ENCODE results near the gene CYB561. TPM values are rescaled to one million over a fixed set of nuclear protein-coding genes. Genes with fewer than 3 reads are reported as not detected.

CYB561 gene
- total RNA-seq, 5 donors from 2014 or later (not counting 1 experiment from before 2014, with no cell fraction given), result 15.5 to 64.1 (median 34.0) TPM

DNA sequence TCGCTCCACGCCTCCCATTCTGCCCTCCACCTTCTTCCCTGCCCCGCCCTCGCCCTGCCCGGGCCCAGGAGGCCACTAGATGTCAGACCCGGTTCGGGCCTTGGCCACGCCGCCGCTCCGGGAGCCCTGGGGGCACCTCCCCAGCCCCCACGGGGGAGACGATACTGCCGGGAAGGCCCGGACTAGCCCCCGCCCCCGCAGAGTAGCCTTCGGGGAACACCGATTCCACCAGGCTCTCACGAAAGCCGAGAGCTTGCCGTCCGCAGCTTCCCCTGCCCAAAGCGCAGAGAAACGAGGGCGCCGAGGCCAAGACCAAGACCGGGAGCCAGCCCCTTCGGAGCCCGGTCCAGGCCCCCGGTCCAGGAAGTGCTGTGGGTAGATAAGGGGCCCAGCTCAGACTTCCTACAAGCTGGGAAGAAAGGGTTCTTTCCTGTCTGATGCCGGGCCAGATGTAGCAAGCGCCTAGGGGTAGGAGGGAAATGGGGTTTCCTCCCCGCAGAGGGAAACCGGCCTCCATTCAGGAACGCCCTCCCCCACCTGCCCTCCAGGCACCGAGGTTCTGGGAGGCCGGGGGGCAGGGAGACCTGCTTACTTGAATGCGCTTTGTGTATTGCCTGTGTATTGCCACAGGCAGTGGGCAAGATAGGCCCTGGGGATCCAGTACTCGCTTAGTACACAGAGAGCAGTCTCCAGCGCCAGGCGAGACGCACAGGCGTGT, 806 bp upstream of the CYB561 start:
- H3K4me3 ChIP-seq (ENCODE audit: control insufficient read depth in 1 of 2, extremely low read depth in 1 of 2, low read length in 1 of 2), result peak overlapping the region; percentile 71 to 80
- ATAC-seq (replicated peaks in 1 of 4), result peak; percentile 7 to 27 (median 22)
- POLR2A ChIA-PET, result interaction anchor here (0.6 kb wide), 2 partner anchors 24 to 250 kb away, joined by 3 read pairs; no protein-coding TSS in a partner anchor

GRCh38 chr17:63445571-63445953, 544 bp downstream of the CYB561 start:
- WGBS (ENCODE audit: insufficient coverage), result 8% methylated on average over 23 of the region's 24 CpGs

More for the DNA sequence above, 806 bp upstream of the CYB561 start:
- H3K9me3 ChIP-seq, result no peaks in the 10 kb centered on the region
- DNase-seq, result peak in 27 of 35 experiments; percentile 10 to 61 (median 29)
- H3K27ac ChIP-seq (ENCODE audit: low read length), result peak overlapping the region; percentile 96
- peaks cover 2 to 17% of the 10 kb centered on the region in 2 experiments for H3K27me3 ChIP-seq (replicated peaks in 1 of 2; ENCODE audit: control insufficient read depth in 2 of 2, extremely low read depth in 1 of 2, insufficient read depth in 2 of 2, low read length in 1 of 2)
- H3K9me3 Mint-ChIP-seq, result no peaks in the 10 kb centered on the region
- H3K4me1 Mint-ChIP-seq, result peaks cover 26 to 47% (median 27%) of the 10 kb centered on the region in 3 donors
- no peaks in the 10 kb centered on the region for H3K36me3 Mint-ChIP-seq
- peak overlapping the region; percentile 80 to 89 for H3K27ac Mint-ChIP-seq
- peaks cover 12 to 42% of the 10 kb centered on the region in 2 experiments for H3K4me1 ChIP-seq (ENCODE audit: control insufficient read depth in 1 of 2, extremely low read depth in 1 of 2, insufficient read depth in 2 of 2, low read length in 2 of 2)
- no peaks in the 10 kb centered on the region for H3K36me3 ChIP-seq (ENCODE audit: control insufficient read depth in 2 of 2, extremely low read depth in 1 of 2, insufficient read depth in 1 of 2, low read length in 1 of 2)
- peak overlapping the region; percentile 70 to 77 (median 71) for H3K4me3 Mint-ChIP-seq
- peaks cover 0 to 4% of the 10 kb centered on the region in 2 donors for H3K27me3 Mint-ChIP-seq
- CTCF ChIA-PET, result interaction anchor here in 1 of 2 donors (1.0 kb wide), 1 partner anchor 164 kb away, joined by 3 read pairs; no protein-coding TSS in a partner anchor
- 11% methylated on average over 35 of the region's 44 CpGs for WGBS (ENCODE audit: insufficient coverage)

GRCh38 chr17:63445065-63445464, 1.0 kb downstream of the CYB561 start:
- H3K4me3 ChIP-seq (ENCODE audit: control insufficient read depth in 1 of 2, extremely low read depth in 1 of 2, low read length in 1 of 2), result peak overlapping the region in 1 of 2 donors; percentile 59
- Mint-ChIP-seq H3K9me3 (no peaks in the 10 kb centered on the region), H3K27ac (peak overlapping the region; percentile 92 to 95), H3K4me3 (peak overlapping the region; percentile 70 to 82 (median 76)), H3K36me3 (no peaks in the 10 kb centered on the region), H3K27me3 (no peaks in the 10 kb centered on the region), H3K4me1 (peaks cover 31 to 54% (median 33%) of the 10 kb centered on the region in 3 donors)
- no peaks in the 10 kb centered on the region for H3K36me3 ChIP-seq (ENCODE audit: control insufficient read depth in 2 of 2, extremely low read depth in 1 of 2, insufficient read depth in 1 of 2, low read length in 1 of 2)
- CTCF ChIA-PET, result interaction anchor here in 1 of 2 donors (0.5 to 2.5 kb wide), 9 partner anchors 8 to 476 kb away, joined by 3 to 13 read pairs (median 4); partner anchors contain the start of genes DDX42 and MAP3K3
- peak overlapping the region; percentile 89 for H3K27ac ChIP-seq (ENCODE audit: low read length)
- ATAC-seq (replicated peaks in 1 of 4) (no peak), DNase-seq (no peak)
- no CpG with 5 or more reads among the region's 7 CpGs for WGBS (ENCODE audit: insufficient coverage)
- peaks cover 2 to 8% of the 10 kb centered on the region in 2 experiments for H3K27me3 ChIP-seq (replicated peaks in 1 of 2; ENCODE audit: control insufficient read depth in 2 of 2, extremely low read depth in 1 of 2, insufficient read depth in 2 of 2, low read length in 1 of 2)
- POLR2A ChIA-PET, result interaction anchor here in 1 of 2 donors (0.6 kb wide), 1 partner anchor 12 kb away, joined by 4 read pairs; no protein-coding TSS in a partner anchor
- H3K9me3 ChIP-seq, result no peaks in the 10 kb centered on the region
- peaks cover 13 to 45% of the 10 kb centered on the region in 2 experiments for H3K4me1 ChIP-seq (ENCODE audit: control insufficient read depth in 1 of 2, extremely low read depth in 1 of 2, insufficient read depth in 2 of 2, low read length in 2 of 2)

More at GRCh38 chr17:63445571-63445953, 544 bp downstream of the CYB561 start:
- ATAC-seq (replicated peaks in 1 of 4), result peak; percentile 14 to 82 (median 22)
- peak overlapping the region; percentile 92 to 95 for H3K27ac Mint-ChIP-seq
- Histone ChIP-seq H3K4me1 (ENCODE audit: control insufficient read depth in 1 of 2, extremely low read depth in 1 of 2, insufficient read depth in 2 of 2, low read length in 2 of 2) (peaks cover 12 to 45% of the 10 kb centered on the region in 2 experiments), H3K9me3 (no peaks in the 10 kb centered on the region), H3K27ac (ENCODE audit: low read length) (peak overlapping the region; percentile 89), H3K36me3 (ENCODE audit: control insufficient read depth in 2 of 2, extremely low read depth in 1 of 2, insufficient read depth in 1 of 2, low read length in 1 of 2) (no peaks in the 10 kb centered on the region), H3K27me3 (replicated peaks in 1 of 2; ENCODE audit: control insufficient read depth in 2 of 2, extremely low read depth in 1 of 2, insufficient read depth in 2 of 2, low read length in 1 of 2) (peaks cover 2 to 13% of the 10 kb centered on the region in 2 experiments), H3K4me3 (ENCODE audit: control insufficient read depth in 1 of 2, extremely low read depth in 1 of 2, low read length in 1 of 2) (peak overlapping the region; percentile 38 to 59)
- POLR2A ChIA-PET, result interaction anchor here in 1 of 2 donors (0.6 kb wide), 1 partner anchor 12 kb away, joined by 4 read pairs; no protein-coding TSS in a partner anchor
- CTCF ChIA-PET, result interaction anchor here in 1 of 2 donors (0.5 to 2.5 kb wide), 8 partner anchors 9 to 476 kb away, joined by 3 to 13 read pairs (median 4); partner anchors contain the start of gene MAP3K3
- H3K4me3 Mint-ChIP-seq, result peak overlapping the region; percentile 70 to 82 (median 76)
- H3K4me1 Mint-ChIP-seq, result peaks cover 31 to 53% (median 31%) of the 10 kb centered on the region in 3 donors
- H3K9me3 Mint-ChIP-seq, result no peaks in the 10 kb centered on the region
- no peaks in the 10 kb centered on the region for H3K36me3 Mint-ChIP-seq
- no peaks in the 10 kb centered on the region for H3K27me3 Mint-ChIP-seq
- DNase-seq, result peak in 34 of 35 experiments; percentile 21 to 88 (median 67)

- no peaks in the 10 kb centered on the region for H3K36me3 Mint-ChIP-seq
- ChIA-PET POLR2A (no interaction called here), CTCF (interaction anchor here in 1 of 2 donors (0.7 to 2.5 kb wide), 4 partner anchors 9 to 330 kb away, joined by 4 to 13 read pairs (median 9); partner anchors contain the start of genes DDX42 and MAP3K3)
- H3K4me3 Mint-ChIP-seq, result peak overlapping the region; percentile 70 to 82 (median 76)
- no peaks in the 10 kb centered on the region for H3K9me3 Mint-ChIP-seq
- Histone ChIP-seq H3K27ac (ENCODE audit: low read length) (peak overlapping the region; percentile 89), H3K4me3 (ENCODE audit: control insufficient read depth in 1 of 2, extremely low read depth in 1 of 2, low read length in 1 of 2) (no peak overlapping the region), H3K9me3 (no peaks in the 10 kb centered on the region), H3K4me1 (ENCODE audit: control insufficient read depth in 1 of 2, extremely low read depth in 1 of 2, insufficient read depth in 2 of 2, low read length in 2 of 2) (peaks cover 15 to 51% of the 10 kb centered on the region in 2 experiments), H3K36me3 (ENCODE audit: control insufficient read depth in 2 of 2, extremely low read depth in 1 of 2, insufficient read depth in 1 of 2, low read length in 1 of 2) (no peaks in the 10 kb centered on the region), H3K27me3 (replicated peaks in 1 of 2; ENCODE audit: control insufficient read depth in 2 of 2, extremely low read depth in 1 of 2, insufficient read depth in 2 of 2, low read length in 1 of 2) (peaks cover 2 to 8% of the 10 kb centered on the region in 2 experiments)
- WGBS (ENCODE audit: insufficient coverage), result 57% methylated on average over 1 of the region's 3 CpGs
- DNase-seq (no peak), ATAC-seq (replicated peaks in 1 of 4) (no peak)
- H3K27me3 Mint-ChIP-seq, result no peaks in the 10 kb centered on the region
- peak overlapping the region; percentile 92 to 95 for H3K27ac Mint-ChIP-seq
- H3K4me1 Mint-ChIP-seq, result peaks cover 34 to 55% (median 39%) of the 10 kb centered on the region in 3 donors
Observed at GRCh38 chr17:63444457-63444856, 1.6 kb downstream of the CYB561 start.

DNA sequence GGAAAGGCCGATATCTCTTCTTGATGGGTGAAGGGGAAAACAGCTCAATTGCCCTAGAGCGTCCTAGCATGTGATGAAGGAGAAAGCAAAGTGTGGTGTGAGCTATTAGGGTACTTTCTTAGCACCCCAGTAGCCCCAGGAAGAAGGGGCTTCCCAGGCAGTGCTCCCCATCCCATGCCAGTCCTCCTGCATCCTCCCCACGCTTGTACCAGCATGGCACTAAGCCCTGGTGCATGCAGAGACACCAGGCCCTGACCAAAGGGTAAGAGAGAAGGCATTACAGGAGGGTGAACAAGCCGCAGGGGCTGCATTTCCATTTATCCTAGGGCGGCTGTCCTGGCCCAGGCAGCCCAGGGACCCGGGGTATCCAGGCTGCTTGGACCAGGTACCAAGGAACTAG, 3.1 kb downstream of the CYB561 start:
- H3K27ac ChIP-seq (ENCODE audit: low read length), result no peak overlapping the region
- Mint-ChIP-seq H3K4me1 (peaks cover 39 to 59% (median 45%) of the 10 kb centered on the region in 3 donors), H3K27me3 (no peaks in the 10 kb centered on the region), H3K9me3 (no peaks in the 10 kb centered on the region), H3K27ac (peak overlapping the region; percentile 87 to 95), H3K4me3 (no peak overlapping the region), H3K36me3 (no peaks in the 10 kb centered on the region)
- POLR2A ChIA-PET, result interaction anchor here in 1 of 2 donors (0.6 kb wide), 1 partner anchor 167 kb away, joined by 7 read pairs; no protein-coding TSS in a partner anchor
- H3K27me3 ChIP-seq (replicated peaks in 1 of 2; ENCODE audit: control insufficient read depth in 2 of 2, extremely low read depth in 1 of 2, insufficient read depth in 2 of 2, low read length in 1 of 2), result peaks cover 2 to 6% of the 10 kb centered on the region in 2 experiments
- H3K9me3 ChIP-seq, result no peaks in the 10 kb centered on the region
- H3K4me1 ChIP-seq (ENCODE audit: control insufficient read depth in 1 of 2, extremely low read depth in 1 of 2, insufficient read depth in 2 of 2, low read length in 2 of 2), result peaks cover 15 to 64% of the 10 kb centered on the region in 2 experiments
- ATAC-seq (replicated peaks in 1 of 4) (no peak), DNase-seq (no peak)
- CTCF ChIA-PET, result interaction anchor here (1.0 to 2.5 kb wide), 3 partner anchors 8 to 169 kb away, joined by 3 to 11 read pairs (median 3); no protein-coding TSS in a partner anchor
- H3K4me3 ChIP-seq (ENCODE audit: control insufficient read depth in 1 of 2, extremely low read depth in 1 of 2, low read length in 1 of 2), result no peak overlapping the region
- no peaks in the 10 kb centered on the region for H3K36me3 ChIP-seq (ENCODE audit: control insufficient read depth in 2 of 2, extremely low read depth in 1 of 2, insufficient read depth in 1 of 2, low read length in 1 of 2)
- no CpG with 5 or more reads among the region's 6 CpGs for WGBS (ENCODE audit: insufficient coverage)

- no peaks in the 10 kb centered on the region for H3K36me3 Mint-ChIP-seq
- Histone ChIP-seq H3K27ac (ENCODE audit: low read length) (no peak overlapping the region), H3K36me3 (ENCODE audit: control insufficient read depth in 2 of 2, extremely low read depth in 1 of 2, insufficient read depth in 1 of 2, low read length in 1 of 2) (no peaks in the 10 kb centered on the region), H3K4me3 (ENCODE audit: control insufficient read depth in 1 of 2, extremely low read depth in 1 of 2, low read length in 1 of 2) (no peak overlapping the region), H3K9me3 (no peaks in the 10 kb centered on the region), H3K27me3 (replicated peaks in 1 of 2; ENCODE audit: control insufficient read depth in 2 of 2, extremely low read depth in 1 of 2, insufficient read depth in 2 of 2, low read length in 1 of 2) (peaks cover 2 to 6% of the 10 kb centered on the region in 2 experiments), H3K4me1 (ENCODE audit: control insufficient read depth in 1 of 2, extremely low read depth in 1 of 2, insufficient read depth in 2 of 2, low read length in 2 of 2) (peaks cover 10 to 63% of the 10 kb centered on the region in 2 experiments)
- H3K4me3 Mint-ChIP-seq, result no peak overlapping the region
- no peaks in the 10 kb centered on the region for H3K9me3 Mint-ChIP-seq
- ATAC-seq (replicated peaks in 1 of 4) (no peak), DNase-seq (peak in 1 of 35 experiments; percentile 38)
- POLR2A ChIA-PET, result no interaction called here
- no peaks in the 10 kb centered on the region for H3K27me3 Mint-ChIP-seq
- 91% methylated on average over 7 of the region's 11 CpGs for WGBS (ENCODE audit: insufficient coverage)
- CTCF ChIA-PET, result interaction anchor here (1.0 to 1.5 kb wide), 2 partner anchors 17 to 169 kb away, joined by 3 read pairs; no protein-coding TSS in a partner anchor
- peaks cover 38 to 59% (median 44%) of the 10 kb centered on the region in 3 donors for H3K4me1 Mint-ChIP-seq
- H3K27ac Mint-ChIP-seq, result peak overlapping the region; percentile 87 to 95
Observed at GRCh38 chr17:63442549-63443035, 3.5 kb downstream of the CYB561 start.

Data from T-cell (primary cell).